ES-I3 (cell line): ENCODE measurements around the gene SYCP2.
"Not testable (repeated sequence)": the region's sequence is repeated elsewhere in the genome, so short reads cannot be mapped to it uniquely, and the experiment has no call there.

Experiments used
- H3K36me3 ChIP-seq: 2 replicates; pipeline ENCODE4 v1.6.1; 2013; ENCODE audit warnings: mild to moderate bottlenecking, low read length, control low read depth, moderate library complexity; ENCODE audit not compliant: insufficient read depth
- H3K4me1 ChIP-seq: 2 replicates; pipeline ENCODE4 v1.6.1; 2013; ENCODE audit warnings: mild to moderate bottlenecking, control low read depth, low read length; ENCODE audit not compliant: insufficient read depth
- H3K9ac ChIP-seq: 2 replicates; pipeline ENCODE4 v1.6.1; 2013; ENCODE audit warnings: low read depth, mild to moderate bottlenecking, low read length, moderate library complexity
- H3K9me3 ChIP-seq: 2 replicates; pipeline ENCODE4 v1.6.1; 2013; ENCODE audit warnings: mild to moderate bottlenecking, low read length, moderate library complexity; ENCODE audit not compliant: control insufficient read depth, insufficient read depth

SYCP2 gene, protein sequence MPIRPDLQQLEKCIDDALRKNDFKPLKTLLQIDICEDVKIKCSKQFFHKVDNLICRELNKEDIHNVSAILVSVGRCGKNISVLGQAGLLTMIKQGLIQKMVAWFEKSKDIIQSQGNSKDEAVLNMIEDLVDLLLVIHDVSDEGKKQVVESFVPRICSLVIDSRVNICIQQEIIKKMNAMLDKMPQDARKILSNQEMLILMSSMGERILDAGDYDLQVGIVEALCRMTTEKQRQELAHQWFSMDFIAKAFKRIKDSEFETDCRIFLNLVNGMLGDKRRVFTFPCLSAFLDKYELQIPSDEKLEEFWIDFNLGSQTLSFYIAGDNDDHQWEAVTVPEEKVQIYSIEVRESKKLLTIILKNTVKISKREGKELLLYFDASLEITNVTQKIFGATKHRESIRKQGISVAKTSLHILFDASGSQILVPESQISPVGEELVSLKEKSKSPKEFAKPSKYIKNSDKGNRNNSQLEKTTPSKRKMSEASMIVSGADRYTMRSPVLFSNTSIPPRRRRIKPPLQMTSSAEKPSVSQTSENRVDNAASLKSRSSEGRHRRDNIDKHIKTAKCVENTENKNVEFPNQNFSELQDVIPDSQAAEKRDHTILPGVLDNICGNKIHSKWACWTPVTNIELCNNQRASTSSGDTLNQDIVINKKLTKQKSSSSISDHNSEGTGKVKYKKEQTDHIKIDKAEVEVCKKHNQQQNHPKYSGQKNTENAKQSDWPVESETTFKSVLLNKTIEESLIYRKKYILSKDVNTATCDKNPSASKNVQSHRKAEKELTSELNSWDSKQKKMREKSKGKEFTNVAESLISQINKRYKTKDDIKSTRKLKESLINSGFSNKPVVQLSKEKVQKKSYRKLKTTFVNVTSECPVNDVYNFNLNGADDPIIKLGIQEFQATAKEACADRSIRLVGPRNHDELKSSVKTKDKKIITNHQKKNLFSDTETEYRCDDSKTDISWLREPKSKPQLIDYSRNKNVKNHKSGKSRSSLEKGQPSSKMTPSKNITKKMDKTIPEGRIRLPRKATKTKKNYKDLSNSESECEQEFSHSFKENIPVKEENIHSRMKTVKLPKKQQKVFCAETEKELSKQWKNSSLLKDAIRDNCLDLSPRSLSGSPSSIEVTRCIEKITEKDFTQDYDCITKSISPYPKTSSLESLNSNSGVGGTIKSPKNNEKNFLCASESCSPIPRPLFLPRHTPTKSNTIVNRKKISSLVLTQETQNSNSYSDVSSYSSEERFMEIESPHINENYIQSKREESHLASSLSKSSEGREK (N-terminal part only)

DNA sequence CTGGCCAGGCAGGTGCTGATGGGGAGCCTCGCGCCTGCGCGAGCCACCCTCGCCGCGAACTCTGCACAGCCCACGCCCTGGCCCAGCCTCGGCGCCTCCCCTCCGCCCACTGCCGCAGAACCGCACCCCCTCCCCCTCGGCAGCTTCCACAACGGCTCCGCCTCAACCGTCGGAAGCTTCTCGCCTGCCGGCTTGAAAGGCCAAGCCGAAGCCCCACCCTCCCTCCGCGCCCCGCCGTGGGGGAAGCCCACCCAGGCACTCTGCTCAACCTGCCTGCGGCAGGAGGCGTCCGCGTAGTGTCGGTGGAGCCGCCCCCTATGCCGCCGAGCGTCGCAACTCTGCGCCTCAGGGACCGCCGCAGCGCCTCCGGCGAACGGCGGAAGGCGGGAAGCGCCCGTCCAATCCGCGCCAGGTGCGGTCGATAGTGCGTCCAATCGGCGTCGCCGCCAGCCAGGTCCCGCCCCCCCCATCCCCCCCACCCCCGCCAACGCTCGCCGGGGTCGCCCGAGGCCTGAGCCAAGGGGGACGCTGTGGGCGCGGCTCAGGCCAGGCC, at the start of gene SYCP2:
Gene SYCP2 (minus strand): TSS at position 342 of the 553 bp plus-strand sequence. CDS start 11,224 bp downstream, outside the sequence.
- Histone ChIP-seq H3K9me3 (no peaks in the 10 kb centered on the region), H3K36me3 (no peaks in the 10 kb centered on the region), H3K9ac (peak within 1 kb of the TSS; percentile 87), H3K4me1 (peaks cover 5% of the 10 kb centered on the region; the same call in 1 of the 2 replicates)

DNA sequence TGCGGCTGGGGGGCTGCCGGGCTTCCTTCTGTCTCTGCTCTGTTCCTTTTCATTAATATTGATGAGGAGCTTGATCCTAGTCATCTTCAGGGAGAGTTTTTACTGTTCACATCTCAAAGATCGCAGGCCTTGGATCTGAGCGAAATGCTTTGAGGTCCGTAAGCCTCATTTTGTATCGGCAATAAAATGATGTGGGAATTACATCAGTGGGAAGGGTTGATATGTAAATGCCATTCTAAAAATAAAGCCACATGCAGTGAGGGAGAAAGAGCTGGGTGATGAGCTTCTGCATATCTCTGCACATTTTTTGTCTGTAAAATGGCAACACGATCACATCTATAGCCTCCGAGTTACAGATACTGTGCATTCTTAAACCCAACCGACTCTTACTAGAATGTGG, 49.6 kb upstream of the SYCP2 start:
- no peaks in the 10 kb centered on the region; the same call in 1 of the 2 replicates for H3K4me1 ChIP-seq
- H3K9me3 ChIP-seq, result no peaks in the 10 kb centered on the region
- H3K36me3 ChIP-seq, result no peaks in the 10 kb centered on the region
- no peak overlapping the region for H3K9ac ChIP-seq

DNA sequence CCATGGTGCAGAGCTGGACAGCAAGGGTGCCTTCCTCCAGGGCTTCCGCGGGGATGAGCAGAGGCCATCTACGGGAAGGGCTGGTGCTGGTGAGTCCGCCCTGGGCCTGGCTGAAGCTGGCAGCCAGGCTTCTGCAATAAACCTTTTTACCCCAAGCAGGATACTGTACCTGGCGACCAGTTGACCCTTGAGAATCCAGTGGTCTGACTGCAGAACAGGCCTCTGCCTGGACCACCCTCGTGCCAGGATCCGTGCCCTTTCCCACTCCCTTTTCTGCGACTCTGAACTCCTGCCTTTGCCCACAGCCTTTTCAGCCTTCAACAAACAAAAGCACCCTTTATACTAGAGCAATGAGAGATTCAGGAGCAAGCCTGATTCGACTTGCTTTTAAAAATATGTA, 43.6 kb upstream of the SYCP2 start:
- H3K9me3 ChIP-seq, result no peaks in the 10 kb centered on the region
- no peaks in the 10 kb centered on the region for H3K36me3 ChIP-seq
- no peak overlapping the region for H3K9ac ChIP-seq
- H3K4me1 ChIP-seq, result no peaks in the 10 kb centered on the region

DNA sequence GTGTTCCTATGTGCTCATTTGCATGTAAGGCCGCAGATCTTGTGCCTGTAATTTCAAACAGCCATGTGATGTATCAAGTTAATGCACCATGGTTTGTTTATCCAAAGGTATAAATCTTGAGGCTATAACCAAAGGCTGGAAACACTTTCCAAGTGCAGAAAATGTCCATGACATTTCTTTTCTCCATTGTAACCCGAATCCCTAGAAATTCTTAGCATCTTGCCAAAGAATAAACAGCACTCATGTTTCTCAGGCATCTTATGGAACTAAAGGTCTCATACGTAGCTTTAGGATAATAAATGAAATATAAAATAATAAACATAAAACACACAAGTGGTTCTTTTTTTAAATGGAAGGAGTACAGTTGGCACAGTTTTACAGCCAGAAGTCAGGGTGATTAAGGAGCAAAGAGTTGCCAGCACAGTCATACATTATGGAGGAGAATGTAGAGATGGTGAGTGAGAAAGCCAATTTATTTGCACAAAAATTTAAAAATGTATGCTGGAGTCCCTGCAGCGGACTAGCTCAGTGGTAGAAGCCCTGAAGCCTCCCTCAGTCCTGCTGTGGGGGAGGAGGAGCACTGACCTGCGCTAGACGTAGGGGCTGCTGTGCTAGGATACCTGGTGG, 42.8 kb upstream of the SYCP2 start:
- no peaks in the 10 kb centered on the region for H3K4me1 ChIP-seq
- H3K36me3 ChIP-seq, result no peaks in the 10 kb centered on the region
- no peaks in the 10 kb centered on the region for H3K9me3 ChIP-seq
- H3K9ac ChIP-seq, result no peak overlapping the region

DNA sequence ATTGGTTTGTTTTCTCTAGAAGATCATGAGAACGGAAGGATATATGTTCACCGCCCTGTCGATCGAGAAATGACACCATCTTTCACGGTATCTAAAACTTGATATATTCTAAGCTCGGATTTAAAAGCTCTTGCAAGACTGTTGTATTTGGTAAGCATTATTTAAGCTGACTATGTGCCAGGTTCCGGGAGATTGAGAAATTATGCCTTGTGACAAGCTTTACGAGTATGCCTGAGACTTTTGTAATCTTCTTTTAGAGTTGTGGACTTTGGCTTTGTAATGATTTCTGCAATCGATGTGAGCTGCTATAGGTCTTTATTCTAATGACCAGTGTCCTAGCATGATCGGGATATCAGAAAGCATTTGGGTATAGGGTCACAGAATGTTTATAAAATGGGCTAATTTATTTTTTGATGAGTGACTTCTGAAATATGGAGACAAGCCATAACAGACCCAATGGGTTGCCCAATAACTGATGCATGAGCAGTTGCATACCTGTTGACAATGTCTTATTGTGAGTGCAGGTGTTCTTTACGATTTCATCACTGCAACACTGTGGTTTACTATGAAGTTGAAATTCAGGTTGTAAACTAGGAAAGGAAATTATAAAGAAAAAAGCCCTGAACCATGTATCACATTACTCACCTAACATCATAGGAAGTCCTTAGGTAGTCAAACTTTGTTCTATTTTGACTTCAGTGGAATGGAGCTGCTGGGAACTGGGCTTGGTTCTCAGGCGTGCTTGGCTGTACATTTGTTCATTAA, 38.8 kb upstream of the SYCP2 start:
- Histone ChIP-seq H3K9me3 (no peaks in the 10 kb centered on the region), H3K36me3 (no peaks in the 10 kb centered on the region), H3K4me1 (no peaks in the 10 kb centered on the region), H3K9ac (no peak overlapping the region)

DNA sequence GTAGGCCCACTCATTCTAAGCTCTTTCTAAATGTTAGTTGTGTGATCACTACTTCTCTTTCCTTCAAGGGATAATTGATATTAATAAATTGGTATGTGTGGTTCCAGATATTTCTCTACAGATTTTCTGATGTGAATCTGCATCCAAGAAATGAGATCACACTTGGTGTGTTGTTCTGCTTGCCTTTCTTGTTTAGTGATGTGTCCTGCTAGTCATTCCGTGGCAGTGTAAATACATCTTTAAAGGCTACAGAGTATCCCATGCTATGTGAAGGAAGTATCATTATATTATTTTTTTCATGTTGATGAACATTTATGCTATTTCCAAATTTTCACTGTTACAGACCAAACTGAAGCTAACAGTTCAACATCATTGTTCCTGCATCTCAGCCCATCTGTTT, 38.0 kb upstream of the SYCP2 start:
- Histone ChIP-seq H3K9ac (no peak overlapping the region), H3K9me3 (no peaks in the 10 kb centered on the region), H3K36me3 (no peaks in the 10 kb centered on the region), H3K4me1 (no peaks in the 10 kb centered on the region)

DNA sequence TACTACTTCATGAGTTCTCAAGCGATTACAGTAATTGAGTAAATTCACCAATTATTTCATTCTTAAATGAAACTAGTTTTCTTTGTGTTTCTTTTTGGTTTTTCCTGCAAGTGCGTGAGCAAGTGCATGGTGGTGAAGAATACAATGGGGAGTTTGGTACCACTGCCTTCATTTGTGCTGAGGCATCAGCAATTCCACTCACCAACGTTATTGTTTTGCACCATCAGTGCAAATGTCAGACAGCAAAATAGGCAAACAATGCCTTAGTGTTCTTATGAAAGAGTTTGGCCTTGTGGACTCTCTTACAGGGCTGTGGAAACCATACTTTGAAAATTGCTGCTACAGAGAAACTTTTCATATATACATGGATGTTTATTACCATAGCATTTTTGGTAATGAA, 33.0 kb upstream of the SYCP2 start:
- Histone ChIP-seq H3K4me1 (no peaks in the 10 kb centered on the region), H3K9me3 (no peaks in the 10 kb centered on the region), H3K9ac (no peak overlapping the region), H3K36me3 (no peaks in the 10 kb centered on the region)

DNA sequence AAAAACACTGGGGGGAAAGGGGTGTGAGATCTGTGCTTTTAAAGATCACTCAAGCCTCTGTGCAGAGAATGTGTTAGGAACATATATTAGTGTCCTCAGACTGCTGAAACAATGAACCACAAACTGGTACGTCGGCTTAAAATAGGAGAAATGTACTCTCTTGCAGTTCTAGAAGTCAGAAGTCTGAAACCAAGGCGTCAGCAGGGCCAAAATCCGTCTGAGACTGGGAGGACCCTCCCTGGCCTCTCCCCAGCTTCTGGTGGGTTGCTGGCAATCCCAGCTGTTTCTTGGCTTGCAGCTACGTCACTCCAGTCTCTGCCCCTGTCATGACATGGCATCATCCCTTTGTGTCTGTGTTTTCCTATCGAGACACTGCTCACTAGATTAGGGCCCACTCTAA, 28.7 kb upstream of the SYCP2 start:
- no peaks in the 10 kb centered on the region for H3K9me3 ChIP-seq
- no peaks in the 10 kb centered on the region for H3K36me3 ChIP-seq
- H3K4me1 ChIP-seq, result no peaks in the 10 kb centered on the region
- no peak overlapping the region for H3K9ac ChIP-seq

DNA sequence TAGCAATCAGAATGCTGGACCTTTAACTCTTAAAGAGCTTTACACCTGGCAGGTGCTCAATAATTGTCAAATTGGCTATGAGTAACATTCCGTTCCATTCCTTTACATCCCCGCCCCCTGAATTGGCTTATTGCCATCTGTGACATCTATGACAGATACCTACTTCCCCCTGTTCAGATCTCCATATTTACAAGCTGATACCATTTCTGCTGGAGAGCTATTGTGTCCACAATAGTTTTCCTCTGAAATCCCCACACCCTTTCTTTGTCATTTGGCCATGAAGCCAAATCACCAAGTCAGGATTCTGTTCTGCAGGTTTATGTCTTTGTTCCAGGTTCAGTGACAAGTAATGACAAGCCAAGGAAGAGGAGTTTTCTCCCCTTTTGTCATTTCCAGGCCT, 28.0 kb upstream of the SYCP2 start:
- no peaks in the 10 kb centered on the region for H3K4me1 ChIP-seq
- H3K9me3 ChIP-seq, result no peaks in the 10 kb centered on the region
- no peaks in the 10 kb centered on the region for H3K36me3 ChIP-seq
- no peak overlapping the region for H3K9ac ChIP-seq

DNA sequence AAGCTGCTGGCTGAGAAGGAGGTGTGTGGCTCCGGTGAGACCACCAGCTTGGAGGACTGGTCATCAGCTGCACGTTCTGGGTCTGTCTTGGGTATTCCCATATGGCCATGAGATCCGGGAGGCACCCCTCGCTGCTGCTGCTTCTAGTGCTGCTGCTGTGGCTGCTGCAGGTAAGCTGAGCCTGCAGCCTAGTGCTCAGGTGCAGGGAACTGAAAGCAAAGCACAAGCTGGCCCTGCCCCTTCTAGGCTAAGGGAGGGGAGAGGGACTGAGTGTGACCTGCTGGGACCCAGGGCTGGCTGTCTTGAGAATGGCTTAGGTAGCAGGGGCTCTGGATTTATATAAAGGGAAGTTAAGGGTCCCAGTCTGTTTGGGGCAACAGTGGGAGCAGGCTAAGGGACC, 25.2 kb upstream of the SYCP2 start:
- Histone ChIP-seq H3K9me3 (no peaks in the 10 kb centered on the region), H3K4me1 (no peaks in the 10 kb centered on the region), H3K9ac (no peak overlapping the region), H3K36me3 (no peaks in the 10 kb centered on the region)

DNA sequence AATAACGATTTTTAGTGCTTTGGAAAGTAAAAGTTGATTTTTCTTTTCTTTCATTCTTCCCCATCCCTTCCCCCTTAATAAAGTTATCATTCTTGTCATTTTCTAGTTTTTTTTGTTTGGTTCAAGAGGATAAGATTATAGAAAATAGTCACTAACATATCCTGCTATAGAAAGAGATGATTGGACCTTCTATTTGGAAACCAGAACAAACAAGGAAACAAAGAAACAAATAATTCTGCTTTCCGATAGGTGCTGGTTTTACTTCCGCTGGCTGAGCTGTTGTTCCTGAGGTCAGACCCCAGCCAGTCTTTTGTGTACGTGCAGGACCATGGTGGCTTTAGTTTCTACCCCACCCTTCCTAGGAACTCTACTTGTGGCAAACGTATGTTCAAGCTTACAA, 24.7 kb upstream of the SYCP2 start, which contains the start of gene CDH26:
Gene CDH26 (plus strand): TSS at position 301 of the 400 bp plus-strand sequence. CDS start 304 bp downstream, outside the sequence.
- H3K4me1 ChIP-seq, result no peaks in the 10 kb centered on the region
- no peaks in the 10 kb centered on the region for H3K9me3 ChIP-seq
- H3K36me3 ChIP-seq, result no peaks in the 10 kb centered on the region
- no peak within 1 kb of the TSS for H3K9ac ChIP-seq

DNA sequence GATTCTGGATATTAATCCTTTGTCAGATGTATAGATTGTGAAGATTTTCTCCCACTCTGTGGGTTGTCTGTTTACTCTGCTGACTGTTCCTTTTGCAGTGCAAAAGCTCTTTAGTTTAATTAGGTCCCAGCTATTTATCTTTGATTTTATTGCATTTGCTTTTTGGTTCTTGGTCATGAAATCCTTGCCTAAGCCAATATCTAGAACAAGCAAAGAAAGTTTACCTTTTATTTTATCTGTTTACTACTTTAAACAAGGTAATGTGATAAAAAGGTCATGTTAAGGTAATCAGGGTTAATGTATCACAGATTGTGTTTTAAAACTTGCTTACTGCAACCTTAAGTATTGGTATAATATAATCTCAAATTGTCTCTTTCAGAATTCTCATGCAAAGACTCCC, 24.1 kb upstream of the SYCP2 start:
- H3K9me3 ChIP-seq, H3K9ac ChIP-seq, H3K4me1 ChIP-seq, H3K36me3 ChIP-seq: not testable (repeated sequence)

DNA sequence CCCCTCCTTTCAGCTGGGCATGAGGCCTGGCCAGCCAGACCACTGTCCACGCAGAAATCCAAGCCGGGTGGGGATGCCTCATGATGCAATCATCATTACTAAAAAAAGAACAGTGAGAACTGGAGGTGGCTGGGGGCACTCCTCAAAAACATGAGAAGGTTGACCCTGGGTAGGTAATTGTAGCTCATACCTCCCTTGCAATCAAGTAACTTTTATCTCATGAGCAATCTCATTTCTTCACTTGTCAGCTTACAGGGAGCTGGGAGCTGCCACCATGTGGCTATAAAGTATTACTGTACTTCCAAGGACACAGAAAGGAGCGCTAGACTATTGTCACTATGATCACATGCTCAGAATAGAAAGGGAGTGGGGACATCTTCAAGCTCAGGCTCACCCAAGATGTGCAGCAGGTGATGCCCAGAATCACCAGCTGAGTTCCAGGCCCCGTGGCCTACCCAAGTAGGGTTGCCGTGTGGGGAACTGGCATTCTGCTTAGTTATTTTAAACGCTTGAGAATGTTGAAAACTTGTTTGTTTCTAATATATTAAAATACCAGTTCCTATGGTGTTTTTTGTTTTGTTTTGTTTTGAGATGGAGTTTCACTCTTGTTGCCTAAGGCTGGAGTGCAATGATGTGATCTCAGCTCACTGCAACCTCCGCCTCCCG, 21.8 kb upstream of the SYCP2 start:
- Histone ChIP-seq H3K4me1 (no peaks in the 10 kb centered on the region), H3K9ac (no peak overlapping the region), H3K9me3 (no peaks in the 10 kb centered on the region), H3K36me3 (no peaks in the 10 kb centered on the region)
